B cell (primary cell): ENCODE results near the gene LAMP2. TPM values are rescaled to one million over a fixed set of nuclear protein-coding genes. Genes with fewer than 3 reads are reported as not detected.

Experiments
- ATAC-seq: fragments of 200-7000 bp; cut with Tn5 transposase; one replicate; pipeline ENCODE4 v1.10.0; 2021; ENCODE audit warnings: low read depth, mild to moderate bottlenecking, moderate number of reproducible peaks, moderate library complexity
- CTCF ChIA-PET: fragments of 350-600 bp; sonication (Branson Sonifier 250); formaldehyde crosslinking; loops from one replicate; lab custom pipeline; 2021; ENCODE audit warnings: antibody characterized with exemption, inconsistent platforms; lab: Charles Lee
- POLR2A ChIA-PET: fragments of 350-600 bp; sonication (Branson Sonifier 250); formaldehyde crosslinking; loops from one replicate; lab custom pipeline; 2021; ENCODE audit warnings: antibody characterized with exemption; lab: Charles Lee
- DNase-seq: peaks from one replicate; pipeline ENCODE4 v3.0.0; 2013
- H2AFZ ChIP-seq: 2 replicates; pipeline ENCODE4 v1.6.1; 2012; ENCODE audit warnings: mild to moderate bottlenecking, low read depth, low read length; ENCODE audit not compliant: insufficient read depth, poor library complexity, severe bottlenecking
- H3K27ac ChIP-seq, 2 donors: 1 replicate in 1 of 2; 2 replicates in 1 of 2; pipeline ENCODE4 v1.5.1; 2012 to 2013; ENCODE audit warnings: low read length in 2 of 2, mild to moderate bottlenecking in 2 of 2, moderate library complexity in 1 of 2
- H3K27me3 ChIP-seq, 4 experiments: fragments of 200-600 bp in 1 of 4; sonication (generic) in 1 of 4; replicated peaks in 1 of 4; 1 replicate in 2 of 4; 2 replicates in 2 of 4; pipeline versions ENCODE4 v1.6.1 to v1.7.0; 2013 to 2016; ENCODE audit warnings: low read length in 3 of 4, mild to moderate bottlenecking in 2 of 4, mixed read lengths in 1 of 4, moderate library complexity in 1 of 4; ENCODE audit not compliant: insufficient read depth in 4 of 4, control insufficient read depth in 3 of 4; ENCODE audit errors: control extremely low read depth in 1 of 4
- H3K36me3 ChIP-seq, 2 experiments: replicated peaks in 1 of 2; 1 replicate in 1 of 2; 2 replicates in 1 of 2; pipeline versions ENCODE4 v1.6.1 to v1.7.1; 2013; ENCODE audit warnings: low read length in 1 of 2; ENCODE audit not compliant: insufficient read depth in 2 of 2, control insufficient read depth in 1 of 2; ENCODE audit errors: control extremely low read depth in 1 of 2, extremely low read depth in 1 of 2
- H3K4me1 ChIP-seq, 2 donors: fragments of 200-600 bp in 1 of 2; sonication (generic) in 1 of 2; 1 replicate in 1 of 2; 2 replicates in 1 of 2; pipeline versions ENCODE4 v1.5.1 to v1.6.1; 2013 to 2017; ENCODE audit warnings: low read length in 2 of 2; ENCODE audit not compliant: control insufficient read depth in 2 of 2, insufficient read depth in 2 of 2
- H3K4me2 ChIP-seq: replicated peaks from 2 replicates; pipeline ENCODE3; 2012; ENCODE audit warnings: mild to moderate bottlenecking, low read depth, low read length; ENCODE audit not compliant: poor library complexity, severe bottlenecking
- H3K4me3 ChIP-seq, 5 experiments: fragments of 200-600 bp in 1 of 5; sonication (generic) in 1 of 5; 1 replicate in 3 of 5; 2 replicates in 2 of 5; pipeline versions ENCODE4 v1.5.1 to v1.7.0; 2011 to 2016; ENCODE audit warnings: low read length in 4 of 5, mild to moderate bottlenecking in 4 of 5, low read depth in 2 of 5, control low read depth in 1 of 5, moderate library complexity in 1 of 5; ENCODE audit not compliant: insufficient read depth in 1 of 5; ENCODE audit errors: control extremely low read depth in 1 of 5, extremely low read depth in 1 of 5
- H3K79me2 ChIP-seq: fragments of 200-600 bp; sonication (generic); one replicate; pipeline ENCODE4 v1.6.0; 2016; ENCODE audit warnings: low read length; ENCODE audit not compliant: control insufficient read depth, insufficient read depth
- H3K9ac ChIP-seq: fragments of 200-600 bp; sonication (generic); 2 replicates; pipeline ENCODE4 v1.6.1; 2017; ENCODE audit warnings: mild to moderate bottlenecking, low read length, moderate library complexity
- H3K9me3 ChIP-seq, 3 donors: one replicate each; pipeline versions ENCODE4 v1.6.1 to v1.7.1; 2013; ENCODE audit warnings: low read length in 2 of 3; ENCODE audit not compliant: control insufficient read depth in 2 of 3, insufficient read depth in 1 of 3; ENCODE audit errors: control extremely low read depth in 1 of 3
- H4K20me1 ChIP-seq: 2 replicates; pipeline ENCODE4 v1.6.0; 2012; ENCODE audit warnings: mild to moderate bottlenecking, low read length; ENCODE audit not compliant: insufficient read depth, control insufficient read depth, poor library complexity, severe bottlenecking
- H3K27ac Mint-ChIP-seq: one replicate; pipeline ENCODE4 v1.8.0; 2021; ENCODE audit warnings: mixed read lengths
- H3K27me3 Mint-ChIP-seq: one replicate; pipeline ENCODE4 v1.8.0; 2021; ENCODE audit warnings: mixed read lengths
- H3K4me1 Mint-ChIP-seq: one replicate; pipeline ENCODE4 v1.8.0; 2021; ENCODE audit warnings: mixed read lengths
- H3K4me3 Mint-ChIP-seq: one replicate; pipeline ENCODE4 v1.8.0; 2021; ENCODE audit warnings: mixed read lengths
- H3K9me3 Mint-ChIP-seq: one replicate; pipeline ENCODE4 v1.8.0; 2022; ENCODE audit warnings: mixed read lengths; ENCODE audit not compliant: insufficient read depth
- CTCF ChIP-seq: fragments of 200-600 bp; IDR thresholded peaks from one replicate; pipeline ENCODE4 v1.8.0; 2022; ENCODE audit warnings: antibody characterized with exemption, mild to moderate bottlenecking
- EZH2 ChIP-seq: IDR thresholded peaks from 2 replicates; pipeline ENCODE4 v1.6.1; 2012; ENCODE audit warnings: borderline replicate concordance, low read depth, mild to moderate bottlenecking, moderate library complexity, low read length; ENCODE audit not compliant: insufficient read depth, poor library complexity, severe bottlenecking
- WGBS: methylation state at CpG from one replicate; pipeline ENCODE4 v1.1.5; 2013; ENCODE audit warnings: missing lambda C conversion rate; ENCODE audit not compliant: insufficient coverage; 5-methylcytosine and 5-hydroxymethylcytosine counted together
- intact Hi-C: fragments of 100-400 bp; cut with micrococcal nuclease; formaldehyde crosslinking; loops from one replicate; pipeline ENCODE4 v1.10.0; 2022
- polyA plus RNA-seq: library from polyadenylated mRNA; depleted of rRNA; stranded (reverse); fragments of >200 nt; gene quantifications from 2 replicates; pipeline ENCODE4 v1.2.3, GENCODE V29; 2012
- total RNA-seq, 2 donors: library from RNA; stranded (reverse); fragments of 120-200 nt in 1 of 2; gene quantifications; 1 replicate in 1 of 2; 2 replicates in 1 of 2; pipeline versions ENCODE4 v1.2.3 to v1.2.4, GENCODE V29; 2013 to 2022

The LAMP2 gene
- total and polyA plus RNA-seq, 2 donors (not counting 1 experiment from before 2014, with no cell fraction given), result 11.2 to 37.1 TPM

GRCh38 chrX:120453985-120454384, 15.1 kb downstream of the LAMP2 start:
- DNase-seq (no peak), ATAC-seq (no peak)
- H3K4me1 Mint-ChIP-seq, result peaks cover 36% of the 10 kb centered on the region
- ChIA-PET CTCF (interaction anchor here (0.7 kb wide), 1 partner anchor 166 kb away, joined by 3 read pairs; no protein-coding TSS in a partner anchor), POLR2A (no interaction called here)
- Histone ChIP-seq H3K27ac (no peak overlapping the region), H3K79me2 (peaks cover 5% of the 10 kb centered on the region), H3K9ac (no peak overlapping the region), H3K36me3 (peaks cover 0 to 6% of the 10 kb centered on the region in 2 experiments), H3K4me1 (peaks cover 16 to 22% of the 10 kb centered on the region in 2 donors), H4K20me1 (no peaks in the 10 kb centered on the region), H3K4me2 (no peak overlapping the region), H3K27me3 (no peaks in the 10 kb centered on the region), H2AFZ (no peak overlapping the region), H3K9me3 (no peaks in the 10 kb centered on the region), H3K4me3 (no peak overlapping the region)
- no peak overlapping the region for H3K4me3 Mint-ChIP-seq
- WGBS, result no CpG with 5 or more reads among the region's 5 CpGs
- TF ChIP-seq EZH2 (no peak), CTCF (no peak)
- intact Hi-C loops, result no loop called here
- H3K9me3 Mint-ChIP-seq, result no peaks in the 10 kb centered on the region
- no peaks in the 10 kb centered on the region for H3K27me3 Mint-ChIP-seq
- H3K27ac Mint-ChIP-seq, result no peak overlapping the region

GRCh38 chrX:120452131-120452530, 17.0 kb downstream of the LAMP2 start:
- TF ChIP-seq EZH2, result no peak
- no peak for TF ChIP-seq CTCF
- 29% methylated on average over 2 of the region's 3 CpGs for WGBS
- H3K27ac Mint-ChIP-seq, result no peak overlapping the region
- peaks cover 17% of the 10 kb centered on the region for H3K4me1 Mint-ChIP-seq
- H3K4me3 Mint-ChIP-seq, result no peak overlapping the region
- ChIA-PET CTCF (interaction anchor here (0.6 to 3.1 kb wide), 9 partner anchors 18 to 201 kb away, joined by 3 to 22 read pairs (median 4); no protein-coding TSS in a partner anchor), POLR2A (no interaction called here)
- Histone ChIP-seq H3K9me3 (no peaks in the 10 kb centered on the region), H3K27me3 (no peaks in the 10 kb centered on the region), H3K9ac (no peak overlapping the region), H3K4me3 (no peak overlapping the region), H3K4me1 (peaks cover 4 to 7% of the 10 kb centered on the region in 2 donors), H4K20me1 (no peaks in the 10 kb centered on the region), H3K79me2 (no peaks in the 10 kb centered on the region), H3K4me2 (no peak overlapping the region), H2AFZ (no peak overlapping the region), H3K27ac (no peak overlapping the region), H3K36me3 (peaks cover 0 to 6% of the 10 kb centered on the region in 2 experiments)
- DNase-seq, result peak; percentile 27
- no peaks in the 10 kb centered on the region for H3K9me3 Mint-ChIP-seq
- no peak for ATAC-seq
- intact Hi-C loops, result no loop called here
- no peaks in the 10 kb centered on the region for H3K27me3 Mint-ChIP-seq
